IMR-90 (cell line): Measurements from ENCODE around the gene ARHGEF10L. TPM values are rescaled to one million over a fixed set of nuclear protein-coding genes. Genes with fewer than 3 reads are reported as not detected.

Source experiments
- ATAC-seq: fragments of 200-7000 bp; cut with Tn5 transposase; 2 replicates; pipeline ENCODE4 v1.9.1; 2020; ENCODE audit warnings: low read depth, mild to moderate bottlenecking, moderate library complexity
- BruUV-seq: library from RNA; stranded (reverse); fragments of 400-500 nt; replicated peaks from 2 replicates; lab custom pipeline; 2021; lab: Mats Ljungman, UMichigan
- CTCF ChIA-PET: fragments of 300-600 bp; formaldehyde crosslinking; extraction: SDS; loops from one replicate; lab custom pipeline; 2021; ENCODE audit warnings: antibody characterized with exemption; lab: Yijun Ruan, JAX
- POLR2A ChIA-PET: fragments of 300-600 bp; sonication (Branson Sonifier 250); formaldehyde crosslinking; loops from one replicate; lab custom pipeline; 2022; ENCODE audit warnings: antibody characterized with exemption; ENCODE audit not compliant: unreplicated experiment; lab: Charles Lee
- DNase-seq: peaks from one replicate; pipeline ENCODE4 v3.0.0; 2013
- H2AFZ ChIP-seq: replicated peaks from 2 replicates; pipeline ENCODE3; 2013; ENCODE audit warnings: low read length, mild to moderate bottlenecking; ENCODE audit not compliant: poor library complexity
- H2AK5ac ChIP-seq: 2 replicates; pipeline ENCODE4 v1.6.1; 2013; ENCODE audit warnings: low read depth, low read length, inconsistent platforms
- H2AK9ac ChIP-seq: replicated peaks from 2 replicates; pipeline ENCODE3; 2013; ENCODE audit warnings: mild to moderate bottlenecking, low read depth, low read length, moderate library complexity; ENCODE audit not compliant: poor library complexity
- H2BK120ac ChIP-seq: 2 replicates; pipeline ENCODE4 v1.6.1; 2013; ENCODE audit warnings: low read depth, low read length, inconsistent platforms
- H2BK15ac ChIP-seq: 3 replicates; pipeline ENCODE4 v1.6.1; 2013; ENCODE audit warnings: low read depth, low read length, inconsistent platforms
- H2BK20ac ChIP-seq: 2 replicates; pipeline ENCODE4 v1.6.1; 2013; ENCODE audit warnings: low read depth, mild to moderate bottlenecking, inconsistent platforms, low read length, moderate library complexity
- H2BK5ac ChIP-seq: 2 replicates; pipeline ENCODE4 v1.6.1; 2013; ENCODE audit warnings: mild to moderate bottlenecking, low read depth, low read length, inconsistent platforms; ENCODE audit not compliant: poor library complexity, severe bottlenecking
- H3K14ac ChIP-seq: replicated peaks from 2 replicates; pipeline ENCODE4 v1.6.1; 2013; ENCODE audit warnings: low read depth, low read length, inconsistent platforms
- H3K18ac ChIP-seq: 2 replicates; pipeline ENCODE4 v1.6.1; 2013; ENCODE audit warnings: low read depth, low read length, control low read depth
- H3K23ac ChIP-seq: 2 replicates; pipeline ENCODE4 v1.6.1; 2013; ENCODE audit warnings: low read depth, low read length, inconsistent platforms
- H3K27ac ChIP-seq: 2 replicates; pipeline ENCODE4 v1.5.1; 2013; ENCODE audit warnings: mild to moderate bottlenecking, control low read depth, low read length; ENCODE audit not compliant: insufficient read depth
- H3K27me3 ChIP-seq: 2 replicates; pipeline ENCODE4 v1.6.1; 2013; ENCODE audit warnings: low read length; ENCODE audit not compliant: control insufficient read depth, insufficient read depth
- H3K36me3 ChIP-seq: 2 replicates; pipeline ENCODE4 v1.6.1; 2013; ENCODE audit warnings: low read length, mixed read lengths; ENCODE audit not compliant: control insufficient read depth, insufficient read depth
- H3K4ac ChIP-seq: 2 replicates; pipeline ENCODE4 v1.6.1; 2013; ENCODE audit warnings: low read depth, low read length, inconsistent platforms
- H3K4me1 ChIP-seq: 2 replicates; pipeline ENCODE4 v1.6.1; 2013; ENCODE audit warnings: low read length, mixed read lengths; ENCODE audit not compliant: control insufficient read depth, insufficient read depth
- H3K4me2 ChIP-seq: 2 replicates; pipeline ENCODE4 v1.6.1; 2013; ENCODE audit warnings: low read depth, mild to moderate bottlenecking, control low read depth, low read length, moderate library complexity
- H3K4me3 ChIP-seq: 2 replicates; pipeline ENCODE4 v1.5.1; 2013; ENCODE audit warnings: low read depth, mild to moderate bottlenecking, control low read depth, low read length, moderate library complexity; ENCODE audit not compliant: insufficient read depth
- H3K56ac ChIP-seq: 2 replicates; pipeline ENCODE4 v1.6.1; 2013; ENCODE audit warnings: low read length, inconsistent platforms; ENCODE audit not compliant: insufficient read depth; ENCODE audit errors: extremely low read depth
- H3K79me1 ChIP-seq, 2 experiments: 2 replicates each; pipeline ENCODE4 v1.6.1; 2013; ENCODE audit warnings: low read length in 2 of 2, inconsistent platforms in 1 of 2, low read depth in 1 of 2
- H3K9ac ChIP-seq: 2 replicates; pipeline ENCODE4 v1.6.1; 2013; ENCODE audit warnings: low read depth, low read length, control low read depth
- H3K9me1 ChIP-seq: 2 replicates; pipeline ENCODE4 v1.6.1; 2013; ENCODE audit warnings: low read length, inconsistent platforms; ENCODE audit not compliant: insufficient read depth
- H3K9me3 ChIP-seq: 2 replicates; pipeline ENCODE4 v1.6.1; 2013; ENCODE audit warnings: low read length; ENCODE audit not compliant: control insufficient read depth, insufficient read depth
- H4K20me1 ChIP-seq: 2 replicates; pipeline ENCODE4 v1.6.1; 2013; ENCODE audit warnings: low read length, inconsistent platforms; ENCODE audit not compliant: insufficient read depth
- H4K5ac ChIP-seq: 2 replicates; pipeline ENCODE4 v1.6.1; 2013; ENCODE audit warnings: mild to moderate bottlenecking, low read depth, low read length, control low read depth
- H4K8ac ChIP-seq, 2 experiments: 2 replicates each; pipeline ENCODE4 v1.6.1; 2013; ENCODE audit warnings: low read depth in 2 of 2, low read length in 2 of 2, control low read depth in 1 of 2, inconsistent platforms in 1 of 2
- H4K91ac ChIP-seq: 2 replicates; pipeline ENCODE4 v1.6.1; 2013; ENCODE audit warnings: low read depth, low read length, inconsistent platforms; ENCODE audit not compliant: insufficient read depth
- BHLHE40 ChIP-seq: fragments of 150-350 bp; IDR thresholded peaks from 2 replicates; pipeline ENCODE4 v1.6.1; 2016; ENCODE audit warnings: mild to moderate bottlenecking, low read depth, low read length
- CEBPB ChIP-seq: IDR thresholded peaks from 2 replicates; pipeline ENCODE4 v1.6.1; 2012; ENCODE audit warnings: low read depth, low read length, improper control_type of control experiment
- ELK1 ChIP-seq: fragments of 150-350 bp; IDR thresholded peaks from 2 replicates; pipeline ENCODE4 v1.6.1; 2016; ENCODE audit warnings: low read depth, mild to moderate bottlenecking, low read length, moderate library complexity, borderline replicate concordance
- FOS ChIP-seq: fragments of 150-350 bp; IDR thresholded peaks from 2 replicates; pipeline ENCODE4 v1.6.1; 2016; ENCODE audit warnings: low read depth, low read length
- MAFK ChIP-seq: IDR thresholded peaks from 2 replicates; pipeline ENCODE4 v1.6.1; 2012; ENCODE audit warnings: low read depth, low read length, improper control_type of control experiment
- NFE2L2 ChIP-seq: fragments of 150-350 bp; IDR thresholded peaks from 2 replicates; pipeline ENCODE4 v1.6.1; 2016; ENCODE audit warnings: low read depth, mild to moderate bottlenecking, low read length
- POLR2A ChIP-seq: IDR thresholded peaks from 2 replicates; pipeline ENCODE4 v1.6.1; 2012; ENCODE audit warnings: mild to moderate bottlenecking, low read depth, low read length
- RFX5 ChIP-seq: IDR thresholded peaks from 2 replicates; pipeline ENCODE4 v1.8.0; 2012; ENCODE audit warnings: low read depth, mild to moderate bottlenecking, low read length, moderate library complexity
- SMC3 ChIP-seq: fragments of 150-350 bp; IDR thresholded peaks from 2 replicates; pipeline ENCODE4 v1.6.1; 2016; ENCODE audit warnings: low read depth, mild to moderate bottlenecking, antibody characterized with exemption, low read length, moderate library complexity
- WGBS, 2 experiments: methylation state at CpG; one replicate each; pipeline versions ENCODE4 v1.1.5 to v1.1.7; 2013; ENCODE audit warnings: missing lambda C conversion rate in 2 of 2; ENCODE audit not compliant: insufficient read length in 1 of 2; ENCODE audit errors: extremely low coverage in 2 of 2; 5-methylcytosine and 5-hydroxymethylcytosine counted together
- dilution Hi-C: fragments of 300-500 bp; cut with HindIII; formaldehyde crosslinking; loops from one replicate; pipeline ENCODE4 v1.14.3; 2018; ENCODE audit warnings: low sequenced_read_pairs; ENCODE audit not compliant: unreplicated experiment
- in situ Hi-C: fragments of 300-500 bp; cut with MboI; formaldehyde crosslinking; loops from 3 replicates; pipeline ENCODE4 v1.14.3; 2019; ENCODE audit warnings: low sequenced_read_pairs, inconsistent platforms, mixed read lengths
- intact Hi-C: fragments of 100-400 bp; cut with micrococcal nuclease; formaldehyde crosslinking; loops from 2 replicates; pipeline ENCODE4 v1.10.0; 2022
- polyA plus RNA-seq, 3 experiments: library from polyadenylated mRNA; depleted of rRNA; stranded (reverse); fragments of >200 nt; gene quantifications; 2 replicates each; pipeline ENCODE4 v1.2.3, GENCODE V29; 2012; ENCODE audit warnings: low replicate concordance in 1 of 3
- total RNA-seq: library from RNA; depleted of rRNA; stranded (reverse); fragments of >200 nt; gene quantifications from 2 replicates; pipeline ENCODE4 v1.2.3, GENCODE V29; 2012

ARHGEF10L gene
- total and polyA plus RNA-seq, 2 of the 4 experiments (the other 2 are of a cell fraction) = 4.8 to 12.4 TPM

DNA sequence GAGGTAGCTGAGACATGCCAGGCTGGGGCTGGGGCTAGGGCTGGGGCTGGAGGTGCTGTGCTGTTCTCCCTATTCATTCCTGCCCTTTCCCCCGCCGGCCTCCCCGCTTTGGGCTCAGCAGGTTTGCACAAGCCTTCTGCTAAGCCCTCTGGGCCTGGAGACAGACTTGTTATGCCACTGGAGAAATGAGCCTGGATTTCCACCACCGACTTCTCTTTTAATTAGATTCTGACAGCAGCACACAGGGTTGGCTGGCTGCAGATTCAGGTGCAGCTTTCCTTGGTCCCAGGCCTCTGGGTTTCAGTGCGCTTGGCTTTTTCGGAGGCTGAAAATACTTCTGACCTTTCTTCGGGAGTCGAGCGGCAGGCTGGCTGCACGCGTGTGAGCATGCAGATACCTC is 144.1 kb downstream of the ARHGEF10L start:
- in situ Hi-C loops = no loop called here
- H3K9me3 ChIP-seq = no peaks in the 10 kb centered on the region
- H2BK5ac ChIP-seq = no peak overlapping the region
- no peak for DNase-seq
- H3K79me1 ChIP-seq = no peaks in the 10 kb centered on the region; a peak in 1 of 4 replicates
- H4K20me1 ChIP-seq = no peaks in the 10 kb centered on the region
- dilution Hi-C loops = no loop called here
- H4K91ac ChIP-seq = no peak overlapping the region
- intact Hi-C loops = no loop called here
- H4K8ac ChIP-seq = no peak overlapping the region
- no peaks in the 10 kb centered on the region for H3K9me1 ChIP-seq
- ChIA-PET CTCF (no interaction called here), POLR2A (no interaction called here)
- H3K9ac ChIP-seq = no peak overlapping the region
- no peak overlapping the region for H2AK9ac ChIP-seq
- no peak for TF ChIP-seq MAFK
- TF ChIP-seq NFE2L2 = no peak
- TF ChIP-seq RFX5 = no peak
- TF ChIP-seq BHLHE40 = no peak
- TF ChIP-seq FOS = no peak
- no peak for TF ChIP-seq CEBPB
- no peak for TF ChIP-seq ELK1
- TF ChIP-seq SMC3 = no peak
- TF ChIP-seq POLR2A = no peak
- H3K4ac ChIP-seq = no peak overlapping the region
- peaks cover 5% of the 10 kb centered on the region for H3K36me3 ChIP-seq
- H3K4me2 ChIP-seq = no peak overlapping the region
- no peak overlapping the region for H2BK20ac ChIP-seq
- H3K14ac ChIP-seq = no peak overlapping the region
- no peak overlapping the region for H3K27ac ChIP-seq
- H3K4me1 ChIP-seq = no peaks in the 10 kb centered on the region
- H3K4me3 ChIP-seq = no peak overlapping the region
- H2AK5ac ChIP-seq = no peak overlapping the region
- no TSS peak for BruUV-seq
- no peak overlapping the region for H2BK120ac ChIP-seq
- no peaks in the 10 kb centered on the region for H3K27me3 ChIP-seq
- ATAC-seq = no peak
- H3K56ac ChIP-seq = no peak overlapping the region
- H2BK15ac ChIP-seq = no peak overlapping the region
- H4K5ac ChIP-seq = no peak overlapping the region
- H3K23ac ChIP-seq = no peak overlapping the region
- H3K18ac ChIP-seq = no peak overlapping the region
- WGBS, 2 experiments = 91% methylated on average over 8 of the region's 11 CpGs; no CpG with 5 or more reads in 1 of the 2 experiments
- H2AFZ ChIP-seq = no peak overlapping the region
